ENCODE data around the gene CDK2AP2.
"Not testable (repeated sequence)": the region's sequence is repeated elsewhere in the genome, so short reads cannot be mapped to it uniquely, and the experiment has no call there.

Gene CDK2AP2

DNA sequence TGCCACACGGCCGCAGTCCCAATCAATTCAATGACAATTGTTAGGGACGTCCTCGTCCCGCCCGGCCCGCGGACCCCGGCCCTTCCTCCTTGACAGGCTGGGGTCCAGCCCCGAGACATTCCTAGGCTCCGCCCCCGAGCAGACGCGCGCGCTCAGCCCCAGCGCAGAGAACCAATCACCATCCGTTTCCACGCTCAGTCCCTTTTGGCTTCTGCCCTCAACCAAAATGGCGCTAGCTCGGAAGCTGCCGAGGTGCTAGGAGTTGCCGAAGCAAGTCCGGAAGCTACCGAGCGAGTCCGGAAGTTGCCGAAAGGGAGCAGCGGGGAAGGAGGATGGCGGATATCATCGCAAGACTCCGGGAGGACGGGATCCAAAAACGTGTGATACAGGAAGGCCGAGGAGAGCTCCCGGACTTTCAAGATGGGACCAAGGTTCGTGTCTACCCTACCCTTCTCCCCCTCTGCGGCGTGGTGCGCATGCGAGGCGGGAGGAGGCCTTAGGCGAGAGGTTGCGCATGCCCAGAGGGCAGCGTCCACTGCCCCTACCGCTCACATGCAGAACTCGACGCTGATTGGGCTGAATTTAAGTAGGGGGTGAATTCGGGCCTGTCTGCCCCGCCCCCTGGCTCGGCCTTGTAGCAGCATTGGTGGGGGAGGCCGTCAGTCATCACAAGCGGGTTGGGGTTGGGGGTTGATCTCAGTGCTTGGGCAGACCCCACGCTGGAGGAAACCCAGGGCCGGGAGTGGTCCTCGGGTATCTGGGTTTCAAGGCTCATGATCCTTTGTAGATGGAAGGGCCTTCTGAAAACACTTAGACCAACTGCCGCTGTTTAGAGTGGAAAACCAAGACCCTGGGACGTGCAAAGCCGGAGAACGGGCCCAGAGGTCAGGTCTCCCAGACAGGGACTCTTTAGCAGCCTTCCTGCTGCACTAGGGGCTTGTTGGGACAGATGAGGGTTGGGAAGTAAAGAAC lies 24.8 kb downstream of the CDK2AP2 start, which contains the start of gene AIP:
Gene AIP, plus strand, starts transcription at position 200 of the 972 bp plus-strand sequence. Its CDS starts 133 bp downstream, at position 333.
- Histone ChIP-seq H3K4me3 (replicated peaks; ENCODE audit: insufficient read depth, low read length) (peak within 1 kb of the TSS; percentile 48), H3K27ac (replicated peaks) (peak within 1 kb of the TSS; percentile 66), H3K27me3 (ENCODE audit: insufficient read depth, poor library complexity, severe bottlenecking) (no peaks in the 10 kb centered on the region)
- peak; percentile 98 to 99 for DNase-seq (ENCODE audit: low read depth in 1 of 2, low spot score in 1 of 2)
- TF ChIP-seq GABPA (IDR thresholded peaks at IDR 0.05; ENCODE audit: low read depth) (no peak), SPI1 (IDR thresholded peaks at IDR 0.05; ENCODE audit: borderline replicate concordance, low read depth) (no peak), POLR2AphosphoS5 (IDR thresholded peaks at IDR 0.05; ENCODE audit: low read depth) (peak; percentile 68)
- TF ChIP-seq, protein P1, sequence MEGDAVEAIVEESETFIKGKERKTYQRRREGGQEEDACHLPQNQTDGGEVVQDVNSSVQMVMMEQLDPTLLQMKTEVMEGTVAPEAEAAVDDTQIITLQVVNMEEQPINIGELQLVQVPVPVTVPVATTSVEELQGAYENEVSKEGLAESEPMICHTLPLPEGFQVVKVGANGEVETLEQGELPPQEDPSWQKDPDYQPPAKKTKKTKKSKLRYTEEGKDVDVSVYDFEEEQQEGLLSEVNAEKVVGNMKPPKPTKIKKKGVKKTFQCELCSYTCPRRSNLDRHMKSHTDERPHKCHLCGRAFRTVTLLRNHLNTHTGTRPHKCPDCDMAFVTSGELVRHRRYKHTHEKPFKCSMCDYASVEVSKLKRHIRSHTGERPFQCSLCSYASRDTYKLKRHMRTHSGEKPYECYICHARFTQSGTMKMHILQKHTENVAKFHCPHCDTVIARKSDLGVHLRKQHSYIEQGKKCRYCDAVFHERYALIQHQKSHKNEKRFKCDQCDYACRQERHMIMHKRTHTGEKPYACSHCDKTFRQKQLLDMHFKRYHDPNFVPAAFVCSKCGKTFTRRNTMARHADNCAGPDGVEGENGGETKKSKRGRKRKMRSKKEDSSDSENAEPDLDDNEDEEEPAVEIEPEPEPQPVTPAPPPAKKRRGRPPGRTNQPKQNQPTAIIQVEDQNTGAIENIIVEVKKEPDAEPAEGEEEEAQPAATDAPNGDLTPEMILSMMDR (IDR thresholded peaks at IDR 0.05; ENCODE audit: insufficient read depth, low read length): no peak
- TF ChIP-seq, protein P2, sequence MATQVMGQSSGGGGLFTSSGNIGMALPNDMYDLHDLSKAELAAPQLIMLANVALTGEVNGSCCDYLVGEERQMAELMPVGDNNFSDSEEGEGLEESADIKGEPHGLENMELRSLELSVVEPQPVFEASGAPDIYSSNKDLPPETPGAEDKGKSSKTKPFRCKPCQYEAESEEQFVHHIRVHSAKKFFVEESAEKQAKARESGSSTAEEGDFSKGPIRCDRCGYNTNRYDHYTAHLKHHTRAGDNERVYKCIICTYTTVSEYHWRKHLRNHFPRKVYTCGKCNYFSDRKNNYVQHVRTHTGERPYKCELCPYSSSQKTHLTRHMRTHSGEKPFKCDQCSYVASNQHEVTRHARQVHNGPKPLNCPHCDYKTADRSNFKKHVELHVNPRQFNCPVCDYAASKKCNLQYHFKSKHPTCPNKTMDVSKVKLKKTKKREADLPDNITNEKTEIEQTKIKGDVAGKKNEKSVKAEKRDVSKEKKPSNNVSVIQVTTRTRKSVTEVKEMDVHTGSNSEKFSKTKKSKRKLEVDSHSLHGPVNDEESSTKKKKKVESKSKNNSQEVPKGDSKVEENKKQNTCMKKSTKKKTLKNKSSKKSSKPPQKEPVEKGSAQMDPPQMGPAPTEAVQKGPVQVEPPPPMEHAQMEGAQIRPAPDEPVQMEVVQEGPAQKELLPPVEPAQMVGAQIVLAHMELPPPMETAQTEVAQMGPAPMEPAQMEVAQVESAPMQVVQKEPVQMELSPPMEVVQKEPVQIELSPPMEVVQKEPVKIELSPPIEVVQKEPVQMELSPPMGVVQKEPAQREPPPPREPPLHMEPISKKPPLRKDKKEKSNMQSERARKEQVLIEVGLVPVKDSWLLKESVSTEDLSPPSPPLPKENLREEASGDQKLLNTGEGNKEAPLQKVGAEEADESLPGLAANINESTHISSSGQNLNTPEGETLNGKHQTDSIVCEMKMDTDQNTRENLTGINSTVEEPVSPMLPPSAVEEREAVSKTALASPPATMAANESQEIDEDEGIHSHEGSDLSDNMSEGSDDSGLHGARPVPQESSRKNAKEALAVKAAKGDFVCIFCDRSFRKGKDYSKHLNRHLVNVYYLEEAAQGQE (IDR thresholded peaks at IDR 0.05; ENCODE audit: insufficient replicate concordance, low read depth): peak; percentile 36

DNA sequence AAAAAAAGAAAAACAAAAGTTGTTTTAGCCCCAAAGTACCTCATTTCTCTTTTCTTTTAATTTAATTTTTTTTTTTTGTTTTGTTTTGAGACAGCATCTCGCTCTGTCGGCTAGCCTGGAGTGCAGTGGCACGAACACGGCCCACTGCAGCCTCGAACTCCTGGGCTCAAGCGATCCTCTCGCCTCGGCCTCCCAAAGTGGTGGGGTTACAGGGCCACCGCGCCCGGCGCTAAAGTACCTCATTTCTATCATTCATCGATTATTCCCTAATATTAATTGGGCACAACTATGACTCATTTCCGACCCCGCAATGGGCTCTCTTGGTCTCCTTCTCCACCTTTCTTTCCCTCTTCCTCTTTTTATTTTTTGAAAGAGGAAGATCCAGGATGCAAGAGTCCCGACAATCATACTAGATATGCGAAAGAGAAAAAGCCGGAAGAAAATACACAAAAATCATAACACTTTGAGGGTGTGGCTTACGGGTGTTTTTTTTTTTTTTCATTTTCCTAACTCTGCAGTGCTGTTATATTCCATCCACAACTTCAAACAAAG lies 25.6 kb downstream of the CDK2AP2 start:
- TF ChIP-seq POLR2AphosphoS5 (IDR thresholded peaks at IDR 0.05; ENCODE audit: low read depth) (no peak), SPI1 (IDR thresholded peaks at IDR 0.05; ENCODE audit: borderline replicate concordance, low read depth) (peak; percentile 89; the same call in 1 of the 2 replicates)
- Histone ChIP-seq H3K27ac (replicated peaks) (peak overlapping the region; percentile 66), H3K4me3 (replicated peaks; ENCODE audit: insufficient read depth, low read length) (peak overlapping the region; percentile 48), H3K27me3 (ENCODE audit: insufficient read depth, poor library complexity, severe bottlenecking) (no peaks in the 10 kb centered on the region)
- peak in 1 of 2 experiments; percentile 57 for DNase-seq (ENCODE audit: low read depth in 1 of 2, low spot score in 1 of 2)

DNA sequence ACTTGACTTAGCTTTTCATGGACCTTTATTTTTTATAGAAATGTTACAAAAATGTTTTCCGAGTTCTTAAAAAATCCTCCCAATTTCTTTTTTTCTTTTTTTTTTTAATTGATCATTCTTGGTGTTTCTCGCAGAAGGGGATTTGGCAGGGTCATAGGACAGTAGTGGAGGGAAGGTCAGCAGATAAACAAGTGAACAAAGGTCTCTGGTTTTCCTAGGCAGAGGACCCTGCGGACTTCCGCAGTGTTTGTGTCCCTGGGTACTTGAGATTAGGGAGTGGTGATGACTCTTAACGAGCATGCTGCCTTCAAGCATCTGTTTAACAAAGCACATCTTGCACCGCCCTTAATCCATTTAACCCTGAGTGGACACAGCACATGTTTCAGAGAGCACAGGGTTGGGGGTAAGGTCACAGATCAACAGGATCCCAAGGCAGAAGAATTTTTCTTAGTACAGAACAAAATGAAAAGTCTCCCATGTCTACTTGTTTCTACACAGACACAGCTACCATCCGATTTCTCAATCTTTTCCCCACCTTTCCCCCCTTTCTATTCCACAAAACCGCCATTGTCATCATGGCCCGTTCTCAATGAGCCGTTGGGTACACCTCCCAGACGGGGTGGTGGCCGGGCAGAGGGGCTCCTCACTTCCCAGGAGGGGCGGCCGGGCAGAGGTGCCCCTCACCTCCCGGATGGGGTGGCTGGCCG lies 30.5 kb downstream of the CDK2AP2 start:
- H3K27ac ChIP-seq (replicated peaks); H3K27me3 ChIP-seq (ENCODE audit: insufficient read depth, poor library complexity, severe bottlenecking); DNase-seq (ENCODE audit: low read depth in 1 of 2, low spot score in 1 of 2); H3K4me3 ChIP-seq (replicated peaks; ENCODE audit: insufficient read depth, low read length): not testable (repeated sequence)

DNA sequence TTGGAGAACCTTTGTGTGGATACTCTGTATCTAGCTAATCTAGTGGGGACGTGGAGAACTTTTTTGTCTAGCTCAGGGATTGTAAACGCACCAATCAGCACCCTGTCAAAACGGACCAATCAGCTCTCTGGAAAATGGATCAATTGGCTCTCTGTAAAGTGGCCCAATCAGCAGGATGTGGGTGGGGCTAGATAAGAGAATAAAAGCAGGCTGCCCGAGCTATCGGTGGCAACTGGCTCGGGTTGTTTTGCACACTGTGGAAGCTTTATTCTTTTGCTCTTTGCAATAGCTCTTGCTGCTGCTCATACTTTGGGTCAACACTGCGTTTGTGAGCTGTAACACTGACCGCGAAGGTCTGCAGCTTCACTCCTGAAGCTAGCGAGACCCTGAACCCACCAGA lies 31.3 kb downstream of the CDK2AP2 start:
- H3K27ac ChIP-seq (replicated peaks); H3K27me3 ChIP-seq (ENCODE audit: insufficient read depth, poor library complexity, severe bottlenecking); DNase-seq (ENCODE audit: low read depth in 1 of 2, low spot score in 1 of 2); H3K4me3 ChIP-seq (replicated peaks; ENCODE audit: insufficient read depth, low read length): not testable (repeated sequence)

DNA sequence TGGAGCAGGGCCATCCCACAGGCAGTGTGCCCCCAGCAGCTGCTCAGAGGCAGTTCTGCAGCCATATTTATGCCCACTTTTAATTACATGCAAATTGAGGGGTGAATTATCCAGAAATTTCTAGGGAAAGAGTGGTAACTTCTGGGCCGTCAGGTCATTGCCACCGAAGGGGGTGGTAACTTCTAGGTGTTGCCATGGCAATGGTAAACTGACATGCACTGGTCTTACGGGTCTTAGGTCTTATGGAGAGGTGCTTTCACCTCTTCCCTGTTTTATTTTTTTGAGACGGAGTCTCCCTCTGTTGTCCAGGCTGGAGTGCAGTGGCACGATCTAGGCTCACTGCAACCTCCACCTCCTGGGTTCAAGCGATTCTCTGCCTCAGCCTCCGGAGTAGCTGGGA lies 35.1 kb downstream of the CDK2AP2 start:
- Histone ChIP-seq H3K27me3 (ENCODE audit: insufficient read depth, poor library complexity, severe bottlenecking) (no peaks in the 10 kb centered on the region), H3K4me3 (replicated peaks; ENCODE audit: insufficient read depth, low read length) (no peak overlapping the region), H3K27ac (replicated peaks) (no peak overlapping the region)
- TF ChIP-seq GABPA (IDR thresholded peaks at IDR 0.05; ENCODE audit: low read depth): no peak
- TF ChIP-seq, protein P2 (IDR thresholded peaks at IDR 0.05; ENCODE audit: insufficient replicate concordance, low read depth): no peak
- TF ChIP-seq, protein P1 (IDR thresholded peaks at IDR 0.05; ENCODE audit: insufficient read depth, low read length): no peak
- TF ChIP-seq SPI1 (IDR thresholded peaks at IDR 0.05; ENCODE audit: borderline replicate concordance, low read depth): no peak
- no peak for TF ChIP-seq POLR2AphosphoS5 (IDR thresholded peaks at IDR 0.05; ENCODE audit: low read depth)
- no peak for DNase-seq (ENCODE audit: low read depth in 1 of 2, low spot score in 1 of 2)

All from HL-60 (cell line).